ENCODE measurements around the gene ATF6.
A peak's percentile ranks its signal among the peaks of the same experiment; 100 is the strongest.
"Not testable (repeated sequence)": the region's sequence is repeated elsewhere in the genome, so short reads cannot be mapped to it uniquely, and the experiment has no call there.

The ATF6 gene

DNA sequence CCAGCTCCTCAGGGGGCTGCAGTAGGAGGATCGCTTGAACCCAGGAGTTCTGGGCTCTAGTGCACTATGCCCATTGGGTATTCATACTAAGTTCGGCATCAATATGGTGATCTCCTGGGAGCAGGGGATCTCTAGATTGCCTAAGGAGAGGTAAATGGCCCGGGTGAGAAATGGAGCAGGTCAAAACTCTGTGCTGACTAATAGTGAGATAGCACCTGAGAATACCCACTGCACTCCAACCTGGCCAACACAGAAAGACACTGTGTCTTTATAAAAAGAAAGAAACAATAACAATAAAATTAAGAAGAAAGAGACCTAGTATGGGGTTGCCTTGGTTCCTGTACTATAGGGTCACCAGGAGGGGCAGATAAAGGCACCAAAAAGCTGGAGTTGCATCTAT lies 30.3 kb upstream of the ATF6 start:
- no peak for DNase-seq (ENCODE audit: low read depth, low spot score)

- no peak for DNase-seq (ENCODE audit: low read depth, low spot score)
Measured at GRCh38 chr1:161736335-161736969, 29.7 kb upstream of the ATF6 start.

- DNase-seq (ENCODE audit: low read depth, low spot score), result peak; percentile 57
Measured at GRCh38 chr1:161737625-161738024, 28.5 kb upstream of the ATF6 start.

DNA sequence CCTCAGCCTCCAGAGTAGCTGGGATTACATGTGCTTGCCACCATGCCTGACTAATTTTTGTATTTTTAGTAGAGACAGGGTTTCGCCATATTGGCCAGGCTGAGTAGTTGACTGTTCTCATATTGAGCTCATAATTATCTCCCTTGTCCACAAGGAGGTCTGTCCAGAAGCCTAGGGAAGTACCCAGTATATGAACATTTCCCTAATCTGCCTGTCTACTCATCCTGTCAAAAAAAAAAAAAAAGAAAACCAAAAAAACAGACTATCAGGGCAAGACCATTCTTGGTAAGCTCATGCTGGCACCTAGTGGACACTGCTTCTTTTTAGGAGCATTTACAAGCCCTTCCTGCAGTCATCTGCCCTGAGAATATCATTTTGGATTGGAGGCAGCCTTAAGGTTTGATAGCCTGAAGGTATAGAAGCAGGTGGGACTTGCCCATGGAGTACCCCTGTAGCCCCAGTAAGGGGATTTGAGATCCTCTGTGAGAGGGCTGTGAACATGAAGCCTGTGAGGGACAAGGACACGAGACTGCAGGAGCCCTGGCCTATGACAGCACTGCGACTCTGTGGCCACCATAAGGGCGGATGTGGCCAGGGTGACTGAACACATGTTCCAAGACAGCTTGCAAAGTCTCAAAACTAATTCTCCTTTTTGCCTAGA lies 27.4 kb upstream of the ATF6 start:
- DNase-seq (ENCODE audit: low read depth, low spot score), result peak; percentile 30

DNA sequence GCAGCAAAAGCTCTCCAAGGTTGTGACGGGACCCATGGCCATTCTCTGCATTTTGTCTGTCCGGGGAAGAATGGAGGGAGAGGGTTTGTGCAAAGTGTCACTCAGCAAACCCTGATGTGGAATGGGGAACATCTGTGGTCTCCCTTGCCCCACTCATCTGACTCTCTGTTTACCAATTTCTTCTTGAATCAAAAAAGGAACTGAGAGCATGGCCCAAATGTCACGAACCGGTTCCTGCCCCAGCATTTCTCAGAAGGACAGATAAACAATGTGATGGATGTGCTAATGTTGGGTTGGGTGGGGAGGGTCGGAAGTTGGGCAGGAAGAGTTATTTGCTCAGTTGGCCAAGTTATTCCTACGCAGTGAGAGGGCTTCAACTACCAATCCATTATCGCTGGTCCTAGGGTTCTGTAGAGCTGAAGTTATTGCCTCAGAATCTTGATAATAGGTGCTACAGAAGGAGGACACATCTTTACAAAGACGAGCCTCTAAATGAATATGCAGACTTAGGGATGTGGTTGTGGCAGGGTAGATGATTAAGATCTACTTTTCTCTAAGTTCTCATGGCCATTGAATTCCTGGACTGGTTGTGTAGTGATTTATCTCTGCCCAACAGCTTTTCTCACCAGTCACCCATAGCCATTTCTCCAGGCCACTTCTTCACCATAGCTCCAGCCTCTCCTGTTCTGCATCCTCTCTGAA lies 26.1 kb upstream of the ATF6 start:
- no peak for DNase-seq (ENCODE audit: low read depth, low spot score)

GRCh38 chr1:161740921-161741320 lies 25.2 kb upstream of the ATF6 start:
- no peak for DNase-seq (ENCODE audit: low read depth, low spot score)

DNA sequence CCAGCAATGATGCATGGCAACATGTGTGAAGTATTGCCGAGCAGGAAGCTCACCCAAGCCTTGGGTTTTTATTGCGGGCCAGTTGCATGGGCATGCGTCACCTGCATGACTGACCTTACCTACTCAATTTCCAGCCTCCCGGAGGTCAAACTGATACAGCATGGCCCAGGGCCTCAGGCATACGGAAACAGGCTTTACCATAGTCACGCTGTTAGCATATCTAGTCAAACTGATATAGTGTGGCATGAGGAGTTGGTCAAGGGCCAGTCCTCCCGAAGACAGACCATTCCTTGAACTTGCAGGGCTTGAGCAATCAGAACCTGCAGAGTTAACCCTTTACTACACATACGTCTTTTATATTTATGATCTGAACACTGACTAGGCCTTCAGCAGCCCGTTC lies 22.9 kb upstream of the ATF6 start:
- no peak for DNase-seq (ENCODE audit: low read depth, low spot score)

DNA sequence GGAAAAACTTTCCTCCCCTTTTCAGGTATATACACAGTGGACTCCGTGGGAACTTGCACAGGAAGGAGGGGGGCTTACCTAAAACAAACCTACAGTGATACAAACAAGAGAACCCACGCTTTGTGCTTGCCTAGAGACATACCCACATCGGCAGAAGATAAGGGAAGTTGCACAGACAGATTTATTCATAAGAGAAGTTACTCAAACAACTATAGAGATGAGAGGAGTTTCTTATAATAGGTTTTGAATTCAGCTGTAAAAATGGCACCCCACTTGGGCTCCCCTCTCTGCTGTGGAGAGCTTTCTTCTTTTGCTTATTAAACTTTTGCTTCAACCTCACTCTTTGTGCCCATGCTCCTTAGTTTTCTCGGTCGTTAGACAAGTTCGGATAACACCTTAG lies 18.3 kb upstream of the ATF6 start:
- no peak for DNase-seq (ENCODE audit: low read depth, low spot score)

GRCh38 chr1:161749509-161750407 lies 16.4 kb upstream of the ATF6 start, which contains the start of gene DUSP12:
Gene DUSP12, plus strand, starts transcription at chr1:161749786. Its CDS starts 16 bp downstream, at chr1:161749802.
- DNase-seq (ENCODE audit: low read depth, low spot score), result peak; percentile 95

DNA sequence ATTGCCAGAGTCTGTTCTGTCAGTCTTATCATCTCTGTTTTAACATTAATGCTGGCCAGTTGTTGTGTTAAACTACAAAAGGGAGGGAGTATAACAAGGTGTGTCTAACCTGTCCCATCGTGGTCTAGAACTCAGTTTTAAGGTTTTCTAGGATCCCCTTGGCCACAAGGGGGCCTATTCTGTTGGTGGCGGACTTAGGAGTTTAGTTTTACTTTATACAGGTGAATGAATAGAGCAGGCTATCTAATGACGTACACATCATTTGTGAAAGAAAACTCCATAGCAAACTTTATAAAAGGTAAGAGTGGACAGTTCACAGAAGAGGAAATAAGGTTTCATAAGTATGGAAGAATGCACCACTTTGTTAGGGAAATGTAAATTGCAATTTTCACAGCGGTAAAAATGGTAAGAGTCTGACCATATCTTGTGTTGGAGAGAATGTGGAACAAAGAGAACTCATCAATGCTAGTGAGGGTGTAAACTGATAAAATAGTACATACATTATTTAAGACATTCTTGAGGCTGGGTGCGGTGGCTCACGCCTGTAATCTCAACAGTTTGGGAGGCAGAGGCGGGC lies 2.5 kb upstream of the ATF6 start:
- peak; percentile 33 for DNase-seq (ENCODE audit: low read depth, low spot score)

GRCh38 chr1:161768461-161768860 lies 2.3 kb downstream of the ATF6 start:
- DNase-seq (ENCODE audit: low read depth, low spot score), result no peak

GRCh38 chr1:161768986-161769672 lies 3.0 kb downstream of the ATF6 start:
- DNase-seq (ENCODE audit: low read depth, low spot score), result no peak

DNA sequence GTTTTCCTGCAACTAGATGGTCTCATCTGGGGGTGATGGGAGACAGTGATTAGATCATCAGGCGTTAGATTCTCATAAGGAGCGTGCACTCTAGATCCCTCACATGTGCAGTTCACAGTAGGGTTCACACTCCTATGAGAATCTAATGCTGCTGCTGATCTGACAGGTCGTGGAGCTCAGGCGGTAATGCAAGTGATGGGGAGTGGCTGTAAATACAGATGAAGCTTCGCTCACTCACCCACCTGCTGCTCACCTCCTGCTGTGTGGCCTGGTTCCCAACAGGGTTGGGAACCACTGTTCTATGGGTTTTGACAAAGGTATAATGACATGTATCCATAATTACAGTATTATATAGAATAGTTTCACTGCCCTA lies 3.5 kb downstream of the ATF6 start:
- not testable (repeated sequence) for DNase-seq (ENCODE audit: low read depth, low spot score)

- no peak for DNase-seq (ENCODE audit: low read depth, low spot score)
Measured at GRCh38 chr1:161770250-161770649, 4.1 kb downstream of the ATF6 start.

DNA sequence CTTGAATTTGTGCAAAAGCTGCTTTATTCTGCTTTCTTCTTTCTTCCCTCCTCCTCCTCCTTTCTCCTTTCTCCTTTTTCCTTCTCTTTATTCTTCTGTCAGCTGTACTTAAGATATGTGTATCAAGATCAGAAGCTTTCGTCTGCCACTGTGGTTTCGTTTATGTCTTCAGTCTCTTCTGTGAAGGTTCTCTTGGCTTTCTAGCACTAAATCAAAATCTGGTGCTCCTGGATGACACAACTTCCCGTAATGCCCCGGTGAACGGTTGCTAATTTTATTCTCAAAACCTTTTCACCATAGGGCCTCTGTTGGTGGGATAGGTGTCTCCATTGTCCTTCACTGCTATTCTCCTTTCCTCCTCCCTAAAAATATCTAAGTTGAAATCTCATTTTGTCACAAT lies 5.0 kb downstream of the ATF6 start:
- DNase-seq (ENCODE audit: low read depth, low spot score), result no peak

GRCh38 chr1:161771973-161772372 lies 5.9 kb downstream of the ATF6 start:
- no peak for DNase-seq (ENCODE audit: low read depth, low spot score)

GRCh38 chr1:161772397-161772796 lies 6.3 kb downstream of the ATF6 start:
- DNase-seq (ENCODE audit: low read depth, low spot score), result no peak

DNA sequence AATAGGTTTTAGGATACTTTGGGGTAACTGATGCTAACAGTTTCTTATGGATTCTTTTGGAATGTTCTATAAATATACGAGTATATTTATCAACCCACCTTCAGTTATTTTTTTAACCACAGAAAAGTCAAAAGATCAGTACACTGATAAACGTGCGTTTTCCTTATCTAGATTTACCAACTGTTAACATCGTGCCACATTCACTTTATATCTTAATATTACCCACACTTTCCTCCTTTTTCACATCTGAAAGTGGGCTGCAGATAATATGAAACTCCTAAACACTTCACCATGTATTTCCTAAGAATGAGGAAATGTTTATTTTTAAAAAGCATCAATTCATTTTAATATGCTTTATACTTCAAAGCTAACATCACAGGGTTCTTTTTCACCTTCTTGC lies 7.7 kb downstream of the ATF6 start:
- DNase-seq (ENCODE audit: low read depth, low spot score), result no peak

DNA sequence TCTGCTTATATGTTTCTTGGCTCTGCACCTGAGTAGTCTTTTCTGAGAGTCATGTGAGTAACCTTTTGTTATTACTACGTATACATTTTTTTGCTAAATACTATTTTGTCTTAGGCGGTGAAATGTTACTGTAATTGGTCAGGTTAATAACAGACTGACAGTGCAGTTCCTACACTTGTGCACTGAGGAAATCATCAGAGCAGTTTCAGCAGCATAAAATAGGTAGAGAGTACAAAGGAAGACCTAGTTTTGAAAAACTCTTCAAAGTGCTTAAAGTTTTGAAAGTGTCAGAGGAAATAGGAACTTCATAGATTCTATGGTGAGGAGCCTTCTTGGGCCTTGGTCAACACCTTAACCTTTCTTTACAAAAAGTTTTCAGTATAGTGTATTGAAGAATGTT lies 11.1 kb downstream of the ATF6 start:
- DNase-seq (ENCODE audit: low read depth, low spot score), result no peak

DNA sequence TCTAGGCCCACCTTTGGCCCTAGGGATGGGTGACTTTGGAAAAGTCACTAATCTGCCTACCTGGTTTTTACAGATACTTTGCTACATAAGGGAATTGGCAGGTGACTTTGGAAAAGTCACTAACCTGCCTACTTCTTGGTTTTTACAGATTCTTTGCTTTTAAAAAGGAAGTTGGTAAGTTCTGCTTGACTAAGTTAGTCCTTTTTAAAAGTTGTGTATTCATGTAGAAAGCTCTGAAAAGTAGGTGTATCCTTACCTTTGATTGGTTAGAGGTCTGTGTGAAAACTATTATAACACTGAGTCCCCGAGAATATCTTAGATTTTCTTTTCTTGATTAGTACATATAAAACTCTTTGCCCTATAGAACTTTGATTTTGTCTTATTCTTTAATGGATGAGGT lies 12.4 kb downstream of the ATF6 start:
- no peak for DNase-seq (ENCODE audit: low read depth, low spot score)

DNA sequence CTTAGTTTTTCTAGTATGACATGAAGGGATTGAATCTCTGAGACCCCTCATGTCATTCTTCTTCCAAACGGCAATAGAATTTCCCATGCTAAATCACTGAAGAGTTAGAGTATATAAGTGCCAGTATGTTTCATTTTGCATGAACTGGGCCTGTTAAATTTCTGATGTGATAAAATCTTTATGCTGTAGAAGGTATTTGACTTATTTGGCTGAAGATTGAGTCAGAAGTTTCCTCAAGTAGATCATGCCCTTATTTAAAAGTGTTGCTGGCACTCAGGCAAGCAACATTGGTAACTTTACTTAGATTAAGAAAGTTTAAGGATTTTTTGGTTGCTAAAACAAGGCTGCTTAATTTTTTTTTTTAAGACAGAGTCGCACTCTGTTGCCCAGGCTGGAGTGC lies 13.3 kb downstream of the ATF6 start:
- DNase-seq (ENCODE audit: low read depth, low spot score), result no peak

Data from ELF-1 (cell line).